ENCODE results near the gene BLM. TPM values are rescaled to one million over a fixed set of nuclear protein-coding genes. Genes with fewer than 3 reads are reported as not detected.

Gene BLM
- total and polyA plus RNA-seq, 2 of the 8 experiments (the other 6 are each of a cell fraction or from before 2014, with no cell fraction given), result 15.2 to 46.7 TPM

GRCh38 chr15:90839187-90840071 lies 122.3 kb downstream of the BLM start:
- peak overlapping the region in 1 of 4 experiments; percentile 2; a peak in 2 of 7 replicates for H3K9ac ChIP-seq (replicated peaks in 1 of 4; ENCODE audit: extremely low read depth in 1 of 4, low read depth in 3 of 4, low read length in 3 of 4)
- H2BK5ac ChIP-seq (ENCODE audit: low read depth, low read length), result peak overlapping the region; percentile 94
- peak overlapping the region; percentile 58 for H4K5ac ChIP-seq (ENCODE audit: insufficient read length, low read depth, low read length)
- H3K79me1 ChIP-seq (ENCODE audit: low read depth, low read length), result no peaks in the 10 kb centered on the region
- no peak overlapping the region for H2AFZ ChIP-seq (ENCODE audit: low read length)
- H3K56ac ChIP-seq (replicated peaks; ENCODE audit: insufficient read length, low read depth, low read length), result no peak overlapping the region
- H3K27me3 ChIP-seq (replicated peaks in 1 of 4; ENCODE audit: control insufficient read depth in 3 of 4, extremely low read depth in 1 of 4, insufficient read depth in 3 of 4, low read length in 3 of 4), result no peaks in the 10 kb centered on the region
- H3K9me3 ChIP-seq (ENCODE audit: insufficient read depth in 2 of 2, low read depth in 1 of 2, low read length in 1 of 2), result no peaks in the 10 kb centered on the region
- H3K14ac ChIP-seq (ENCODE audit: insufficient read length), result no peak overlapping the region
- no peaks in the 10 kb centered on the region for H3K79me2 ChIP-seq (ENCODE audit: control insufficient read depth in 1 of 2, insufficient read depth in 2 of 2, low read length in 2 of 2)
- H2BK12ac ChIP-seq (ENCODE audit: low read depth, low read length), result peak overlapping the region; percentile 96; the same call in 1 of the 2 replicates
- H3K4me3 ChIP-seq (ENCODE audit: extremely low read depth in 1 of 4, insufficient read depth in 2 of 4, low read depth in 3 of 4, low read length in 4 of 4), result peak overlapping the region in 3 of 4 experiments; percentile 15 to 30 (median 26); a peak in 3 of 8 replicates
- peak overlapping the region; percentile 73; the same call in 1 of the 2 replicates for H4K8ac ChIP-seq (ENCODE audit: extremely low read depth, insufficient read depth, low read length)
- no peak overlapping the region for H3K23ac ChIP-seq (ENCODE audit: insufficient read length)
- no peaks in the 10 kb centered on the region for H4K20me1 ChIP-seq (replicated peaks in 1 of 2; ENCODE audit: control insufficient read depth in 1 of 2, insufficient read depth in 2 of 2, low read length in 2 of 2)
- WGBS, 2 experiments (ENCODE audit: extremely low coverage in 1 of 2, insufficient coverage in 1 of 2, insufficient read length in 1 of 2, insufficient replicate concordance in 2 of 2, low coverage in 1 of 2, low lambda C conversion rate in 2 of 2, missing lambda C conversion rate in 1 of 2), result 22% methylated on average over 16 of the region's 19 CpGs; no CpG with 5 or more reads in 1 of the 2 experiments
- peak overlapping the region; percentile 95 for H3K18ac ChIP-seq (ENCODE audit: extremely low read depth, low read length)
- FAIRE-seq (no peak), DNase-seq (ENCODE audit: low read depth in 1 of 2, low spot score in 2 of 2) (peak; percentile 75 to 85)
- H2BK15ac ChIP-seq (ENCODE audit: low read length), result peak overlapping the region; percentile 81
- H3K23me2 ChIP-seq (ENCODE audit: low read depth, low read length), result no peaks in the 10 kb centered on the region
- H4K91ac ChIP-seq (replicated peaks; ENCODE audit: insufficient read length, low read length), result peak overlapping the region; percentile 99
- peak overlapping the region; percentile 28 for H3K4ac ChIP-seq (replicated peaks; ENCODE audit: insufficient read length, low read depth, low read length)
- peak overlapping the region; percentile 97; the same call in 1 of the 2 replicates for H2BK20ac ChIP-seq (ENCODE audit: low read length)
- no peak overlapping the region for H3K27ac ChIP-seq (ENCODE audit: low read depth, low read length)
- H3K4me2 ChIP-seq (ENCODE audit: insufficient read depth in 1 of 2, low read depth in 2 of 2, low read length in 2 of 2), result peak overlapping the region; percentile 51 to 58
- H2BK120ac ChIP-seq (replicated peaks; ENCODE audit: low read depth, low read length), result peak overlapping the region; percentile 14
- CTCF ChIA-PET (ENCODE audit: partially characterized antibody), result interaction anchor here (0.6 to 3.2 kb wide), 11 partner anchors 11 to 237 kb away, joined by 3 to 15 read pairs (median 5); partner anchors contain the start of genes FURIN and HDDC3
- H3K36me3 ChIP-seq (ENCODE audit: control insufficient read depth in 2 of 4, insufficient read depth in 4 of 4, low read length in 3 of 4), result no peaks in the 10 kb centered on the region
- peaks cover 6 to 21% (median 18%) of the 10 kb centered on the region in 4 experiments for H3K4me1 ChIP-seq (replicated peaks in 1 of 4; ENCODE audit: control insufficient read depth in 3 of 4, insufficient read depth in 4 of 4, low read length in 3 of 4)
- POLR2A ChIA-PET (ENCODE audit: partially characterized antibody), result interaction anchor here (0.7 to 1.8 kb wide), 13 partner anchors 10 to 122 kb away, joined by 3 to 12 read pairs (median 3); partner anchors contain the start of genes BLM, FURIN, RCCD1 and UNC45A
- H2AK5ac ChIP-seq (ENCODE audit: low read depth, low read length), result peak overlapping the region; percentile 29; the same call in 1 of the 2 replicates
- no peak for TF ChIP-seq CTBP2 (IDR thresholded peaks at IDR 0.05; ENCODE audit: borderline replicate concordance, insufficient read depth, insufficient read length, low read length)
- no peak for TF ChIP-seq MAFK (IDR thresholded peaks at IDR 0.05; ENCODE audit: low read depth, low read length)
- peak; percentile 43; the same call in 1 of the 2 replicates for TF ChIP-seq TEAD4 (IDR thresholded peaks at IDR 0.05; ENCODE audit: low read depth, low read length)
- no peak for TF ChIP-seq CHD2 (IDR thresholded peaks at IDR 0.05; ENCODE audit: low read length)
- TF ChIP-seq GABPA (IDR thresholded peaks at IDR 0.05; ENCODE audit: borderline replicate concordance, insufficient read depth, low read length), result peak; percentile 17; the same call in 1 of the 2 replicates
- TF ChIP-seq SAP30 (IDR thresholded peaks at IDR 0.05; ENCODE audit: insufficient read depth, insufficient replicate concordance, low read length), result no peak
- no peak for TF ChIP-seq HDAC6 (IDR thresholded peaks at IDR 0.05; ENCODE audit: low read depth, low read length)
- TF ChIP-seq BCL11A (IDR thresholded peaks at IDR 0.05; ENCODE audit: low read depth in 2 of 2, low read length in 2 of 2), result no peak
- TF ChIP-seq JUN (IDR thresholded peaks at IDR 0.05; ENCODE audit: low read depth, low read length), result no peak
- TF ChIP-seq SRF (IDR thresholded peaks at IDR 0.05; ENCODE audit: low read depth, low read length), result no peak
- TF ChIP-seq POLR2A (IDR thresholded peaks at IDR 0.05; ENCODE audit: control extremely low read depth in 1 of 2, low read depth in 2 of 2, low read length in 2 of 2), result 0 out of 3 replicates have a peak, but pooled peaks of 1 of the 2 experiments have one; percentile 34

Measured in H1 (cell line).